Neutrophil (primary cell): Measurements from ENCODE around the gene DTNA.

Source experiments
- H3K27ac ChIP-seq: fragments of 200-600 bp; sonication (generic); 2 replicates; pipeline ENCODE4 v1.5.1; 2016; ENCODE audit warnings: mild to moderate bottlenecking, moderate library complexity
- H3K27me3 ChIP-seq: fragments of 200-600 bp; sonication (generic); 2 replicates; pipeline ENCODE4 v1.6.0; 2016; ENCODE audit warnings: mild to moderate bottlenecking
- H3K36me3 ChIP-seq: fragments of 200-600 bp; sonication (generic); 2 replicates; pipeline ENCODE4 v1.5.1; 2017
- H3K4me1 ChIP-seq, 2 experiments: fragments of 200-600 bp in 1 of 2; sonication (generic) in 1 of 2; 1 replicate in 1 of 2; 2 replicates in 1 of 2; pipeline versions ENCODE4 v1.5.1 to v1.6.1; 2013 to 2016; ENCODE audit warnings: low read depth in 1 of 2, low read length in 1 of 2, mild to moderate bottlenecking in 1 of 2, moderate library complexity in 1 of 2; ENCODE audit not compliant: control insufficient read depth in 1 of 2, insufficient read depth in 1 of 2
- H3K4me3 ChIP-seq, 2 experiments: fragments of 200-600 bp in 1 of 2; sonication (generic) in 1 of 2; 1 replicate in 1 of 2; 2 replicates in 1 of 2; pipeline ENCODE4 v1.5.1; 2013 to 2016; ENCODE audit warnings: low read depth in 1 of 2, low read length in 1 of 2, mild to moderate bottlenecking in 1 of 2, moderate library complexity in 1 of 2
- H3K9me3 ChIP-seq: fragments of 200-600 bp; sonication (generic); 2 replicates; pipeline ENCODE4 v1.5.1; 2016
- CTCF ChIP-seq: fragments of 200-600 bp; sonication (generic); IDR thresholded peaks from 2 replicates; pipeline ENCODE4 v1.5.1; 2016; ENCODE audit warnings: antibody characterized with exemption

DTNA gene

GRCh38 chr18:34738175-34738894 is 28.2 kb downstream of the DTNA start:
- Histone ChIP-seq H3K27me3 (no peaks in the 10 kb centered on the region), H3K9me3 (no peaks in the 10 kb centered on the region), H3K36me3 (no peaks in the 10 kb centered on the region), H3K4me1 (no peaks in the 10 kb centered on the region), H3K27ac (no peak overlapping the region), H3K4me3 (no peak overlapping the region)
- TF ChIP-seq CTCF, result no peak

- no peaks in the 10 kb centered on the region for H3K27me3 ChIP-seq
- H3K36me3 ChIP-seq, result no peaks in the 10 kb centered on the region
- H3K9me3 ChIP-seq, result no peaks in the 10 kb centered on the region
- H3K27ac ChIP-seq, result no peak overlapping the region
- no peaks in the 10 kb centered on the region for H3K4me1 ChIP-seq
- TF ChIP-seq CTCF, result no peak
- no peak overlapping the region for H3K4me3 ChIP-seq
Measured at GRCh38 chr18:34740101-34740500, 30.0 kb downstream of the DTNA start.

GRCh38 chr18:34740724-34741123 is 30.6 kb downstream of the DTNA start:
- Histone ChIP-seq H3K4me3 (no peak overlapping the region), H3K4me1 (no peaks in the 10 kb centered on the region), H3K27ac (no peak overlapping the region), H3K36me3 (no peaks in the 10 kb centered on the region), H3K9me3 (no peaks in the 10 kb centered on the region), H3K27me3 (no peaks in the 10 kb centered on the region)
- TF ChIP-seq CTCF, result no peak

- Histone ChIP-seq H3K36me3 (no peaks in the 10 kb centered on the region), H3K4me3 (no peak overlapping the region), H3K27ac (no peak overlapping the region), H3K9me3 (no peaks in the 10 kb centered on the region), H3K4me1 (no peaks in the 10 kb centered on the region), H3K27me3 (no peaks in the 10 kb centered on the region)
- TF ChIP-seq CTCF, result no peak
Measured at GRCh38 chr18:34741401-34741800, 31.3 kb downstream of the DTNA start.

GRCh38 chr18:34742891-34743341 is 32.8 kb downstream of the DTNA start:
- H3K4me1 ChIP-seq, result no peaks in the 10 kb centered on the region
- no peak for TF ChIP-seq CTCF
- no peaks in the 10 kb centered on the region for H3K36me3 ChIP-seq
- H3K4me3 ChIP-seq, result no peak overlapping the region
- no peaks in the 10 kb centered on the region for H3K27me3 ChIP-seq
- no peak overlapping the region for H3K27ac ChIP-seq
- no peaks in the 10 kb centered on the region for H3K9me3 ChIP-seq
